Measurements from ENCODE around the gene ZFYVE9.

ZFYVE9 gene

DNA sequence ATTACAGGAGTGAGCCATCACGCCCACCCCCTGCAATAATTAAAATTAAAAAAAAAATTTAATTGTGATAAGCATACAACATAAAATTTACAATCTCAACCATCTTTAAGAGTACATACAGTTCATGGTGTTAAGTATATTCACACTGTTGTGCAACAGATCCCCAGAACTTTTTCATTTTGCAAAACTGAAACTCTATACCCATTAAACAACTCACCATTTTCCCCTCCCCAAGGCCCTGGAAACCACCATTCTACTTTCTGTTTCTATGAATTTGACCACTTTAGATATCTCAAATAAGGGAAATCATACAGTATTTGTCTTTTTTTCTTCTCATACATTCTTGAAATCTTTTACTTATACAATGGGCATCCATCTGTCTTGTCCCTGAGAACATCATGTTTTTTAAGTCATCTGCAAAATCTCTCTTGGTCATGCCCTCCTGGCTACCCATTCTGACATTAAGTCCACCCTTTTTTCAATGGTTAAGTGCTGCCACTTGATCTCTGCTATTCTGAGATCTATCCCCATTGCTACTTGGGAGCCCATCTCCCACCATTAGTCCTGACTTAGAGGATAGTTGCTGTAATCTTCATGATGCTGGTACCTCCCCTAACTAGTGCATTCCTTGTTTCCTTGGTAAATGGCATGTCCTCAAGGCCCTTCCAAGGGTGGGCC, 39.4 kb upstream of the ZFYVE9 start:
- no peak overlapping the region for H3K27ac ChIP-seq (ENCODE audit: low read length)
- no peaks in the 10 kb centered on the region for H3K27me3 ChIP-seq (ENCODE audit: insufficient read depth, low read length, poor library complexity)
- H3K4me1 ChIP-seq (ENCODE audit: insufficient read depth, low read length): no peaks in the 10 kb centered on the region
- no peaks in the 10 kb centered on the region for H3K9me3 ChIP-seq (ENCODE audit: insufficient read depth, low read length, severe bottlenecking)
- H3K36me3 ChIP-seq (ENCODE audit: insufficient read depth, low read length): no peaks in the 10 kb centered on the region
- no peaks in the 10 kb centered on the region for H3K79me2 ChIP-seq (ENCODE audit: insufficient read depth, low read length)
- H3K4me3 ChIP-seq (ENCODE audit: low read depth in 1 of 2, low read length in 2 of 2): no peak overlapping the region
- DNase-seq (no peak), ATAC-seq (ENCODE audit: insufficient read depth, low read depth) (0 out of 3 replicates have a peak, but pooled peaks have one; percentile 29)
- H3K4me2 ChIP-seq (ENCODE audit: insufficient read depth, low read length): no peak overlapping the region
- no peak overlapping the region for H3K9ac ChIP-seq (ENCODE audit: low read depth, low read length)
- 0 out of 2 replicates have a peak overlapping the region, but pooled peaks have one; percentile 30 for H2AFZ ChIP-seq (ENCODE audit: low read depth, low read length)
- TF ChIP-seq, protein P1, sequence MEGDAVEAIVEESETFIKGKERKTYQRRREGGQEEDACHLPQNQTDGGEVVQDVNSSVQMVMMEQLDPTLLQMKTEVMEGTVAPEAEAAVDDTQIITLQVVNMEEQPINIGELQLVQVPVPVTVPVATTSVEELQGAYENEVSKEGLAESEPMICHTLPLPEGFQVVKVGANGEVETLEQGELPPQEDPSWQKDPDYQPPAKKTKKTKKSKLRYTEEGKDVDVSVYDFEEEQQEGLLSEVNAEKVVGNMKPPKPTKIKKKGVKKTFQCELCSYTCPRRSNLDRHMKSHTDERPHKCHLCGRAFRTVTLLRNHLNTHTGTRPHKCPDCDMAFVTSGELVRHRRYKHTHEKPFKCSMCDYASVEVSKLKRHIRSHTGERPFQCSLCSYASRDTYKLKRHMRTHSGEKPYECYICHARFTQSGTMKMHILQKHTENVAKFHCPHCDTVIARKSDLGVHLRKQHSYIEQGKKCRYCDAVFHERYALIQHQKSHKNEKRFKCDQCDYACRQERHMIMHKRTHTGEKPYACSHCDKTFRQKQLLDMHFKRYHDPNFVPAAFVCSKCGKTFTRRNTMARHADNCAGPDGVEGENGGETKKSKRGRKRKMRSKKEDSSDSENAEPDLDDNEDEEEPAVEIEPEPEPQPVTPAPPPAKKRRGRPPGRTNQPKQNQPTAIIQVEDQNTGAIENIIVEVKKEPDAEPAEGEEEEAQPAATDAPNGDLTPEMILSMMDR (IDR thresholded peaks at IDR 0.05; ENCODE audit: borderline replicate concordance, extremely low read depth, low read length, poor library complexity, severe bottlenecking): no peak
- no peak for TF ChIP-seq EZH2 (IDR thresholded peaks at IDR 0.05; ENCODE audit: borderline replicate concordance, low read depth, low read length, severe bottlenecking)
- H4K20me1 ChIP-seq (ENCODE audit: insufficient read depth, low read length): no peaks in the 10 kb centered on the region

DNA sequence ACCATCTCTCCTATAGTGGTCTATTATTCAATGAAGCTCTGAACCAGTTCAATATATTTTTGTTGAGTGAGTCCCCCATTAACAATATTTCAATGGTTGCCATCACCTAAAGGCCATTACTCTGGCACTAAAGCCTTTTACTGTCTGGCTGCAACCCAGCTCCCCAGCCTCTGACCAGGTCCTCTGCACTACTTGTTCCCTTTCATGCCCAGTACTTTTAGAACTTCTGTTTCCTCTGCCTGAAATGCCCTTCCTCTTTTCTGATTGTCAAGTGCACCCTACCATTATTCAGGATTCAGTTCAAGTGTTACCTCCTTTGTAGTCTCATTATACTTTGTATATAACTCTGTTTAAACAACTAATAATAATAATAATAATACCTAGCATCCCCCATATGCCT, 30.4 kb upstream of the ZFYVE9 start:
- H3K27ac ChIP-seq (ENCODE audit: low read length): no peak overlapping the region
- H3K4me2 ChIP-seq (ENCODE audit: insufficient read depth, low read length): no peak overlapping the region
- H3K4me3 ChIP-seq (ENCODE audit: low read depth in 1 of 2, low read length in 2 of 2): no peak overlapping the region
- no peaks in the 10 kb centered on the region for H3K79me2 ChIP-seq (ENCODE audit: insufficient read depth, low read length)
- no peaks in the 10 kb centered on the region for H3K4me1 ChIP-seq (ENCODE audit: insufficient read depth, low read length)
- no peaks in the 10 kb centered on the region for H3K36me3 ChIP-seq (ENCODE audit: insufficient read depth, low read length)
- no peak overlapping the region for H3K9ac ChIP-seq (ENCODE audit: low read depth, low read length)
- no peaks in the 10 kb centered on the region for H3K9me3 ChIP-seq (ENCODE audit: insufficient read depth, low read length, severe bottlenecking)
- no peak for ATAC-seq (ENCODE audit: insufficient read depth, low read depth)
- DNase-seq: no peak
- TF ChIP-seq, protein P1 (IDR thresholded peaks at IDR 0.05; ENCODE audit: borderline replicate concordance, extremely low read depth, low read length, poor library complexity, severe bottlenecking): no peak
- TF ChIP-seq EZH2 (IDR thresholded peaks at IDR 0.05; ENCODE audit: borderline replicate concordance, low read depth, low read length, severe bottlenecking): no peak
- no peaks in the 10 kb centered on the region for H3K27me3 ChIP-seq (ENCODE audit: insufficient read depth, low read length, poor library complexity)
- H2AFZ ChIP-seq (ENCODE audit: low read depth, low read length): no peak overlapping the region
- H4K20me1 ChIP-seq (ENCODE audit: insufficient read depth, low read length): no peaks in the 10 kb centered on the region

DNA sequence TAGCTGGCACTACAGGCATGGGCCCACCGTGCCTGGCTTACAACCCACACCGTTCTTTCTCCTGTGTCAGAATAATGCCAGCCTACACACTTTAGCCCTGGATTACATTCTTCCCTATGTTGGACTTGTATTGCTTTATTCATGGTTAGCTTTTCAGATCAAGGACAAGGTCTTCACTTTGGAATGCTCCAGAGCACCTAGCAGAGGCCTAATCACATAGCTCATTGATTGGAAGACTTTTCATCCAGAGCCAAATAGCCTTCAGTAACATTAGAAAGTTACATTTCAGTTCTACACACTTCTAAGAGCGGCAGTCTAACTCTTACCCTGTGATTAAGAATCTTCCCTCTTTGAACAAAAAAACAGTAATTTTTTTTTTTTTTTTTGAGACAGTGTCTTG, 29.4 kb upstream of the ZFYVE9 start:
- no peaks in the 10 kb centered on the region for H3K9me3 ChIP-seq (ENCODE audit: insufficient read depth, low read length, severe bottlenecking)
- H3K9ac ChIP-seq (ENCODE audit: low read depth, low read length): no peak overlapping the region
- no peak overlapping the region for H3K4me2 ChIP-seq (ENCODE audit: insufficient read depth, low read length)
- TF ChIP-seq, protein P1 (IDR thresholded peaks at IDR 0.05; ENCODE audit: borderline replicate concordance, extremely low read depth, low read length, poor library complexity, severe bottlenecking): no peak
- no peak for TF ChIP-seq EZH2 (IDR thresholded peaks at IDR 0.05; ENCODE audit: borderline replicate concordance, low read depth, low read length, severe bottlenecking)
- no peaks in the 10 kb centered on the region for H3K27me3 ChIP-seq (ENCODE audit: insufficient read depth, low read length, poor library complexity)
- no peak overlapping the region for H3K4me3 ChIP-seq (ENCODE audit: low read depth in 1 of 2, low read length in 2 of 2)
- no peaks in the 10 kb centered on the region for H3K79me2 ChIP-seq (ENCODE audit: insufficient read depth, low read length)
- ATAC-seq (ENCODE audit: insufficient read depth, low read depth) (no peak), DNase-seq (no peak)
- H4K20me1 ChIP-seq (ENCODE audit: insufficient read depth, low read length): no peaks in the 10 kb centered on the region
- H3K4me1 ChIP-seq (ENCODE audit: insufficient read depth, low read length): no peaks in the 10 kb centered on the region
- H3K36me3 ChIP-seq (ENCODE audit: insufficient read depth, low read length): no peaks in the 10 kb centered on the region
- H3K27ac ChIP-seq (ENCODE audit: low read length): no peak overlapping the region
- peak overlapping the region; percentile 7; the same call in 1 of the 2 replicates for H2AFZ ChIP-seq (ENCODE audit: low read depth, low read length)

Measured in DND-41 (cell line).